Left ventricle myocardium inferior (tissue), 1 donor: Measurements from ENCODE around the gene AGAP1. TPM values are rescaled to one million over a fixed set of nuclear protein-coding genes. Genes with fewer than 3 reads are reported as not detected.

Source experiments
- DNase-seq: peaks from one replicate; pipeline ENCODE4 v3.0.0-alpha.2; 2020
- H3K27ac ChIP-seq: fragments of 200-600 bp; replicated peaks from 2 replicates; pipeline ENCODE4 v1.8.0; 2021
- H3K27me3 ChIP-seq: fragments of 200-600 bp; 2 replicates; pipeline ENCODE4 v1.8.0; 2021; ENCODE audit warnings: low read depth
- H3K36me3 ChIP-seq: fragments of 200-600 bp; 2 replicates; pipeline ENCODE4 v1.8.0; 2021
- H3K4me1 ChIP-seq: fragments of 200-600 bp; 2 replicates; pipeline ENCODE4 v1.8.0; 2021
- H3K4me3 ChIP-seq: fragments of 200-600 bp; 2 replicates; pipeline ENCODE4 v1.8.0; 2021; ENCODE audit warnings: mild to moderate bottlenecking, moderate library complexity
- H3K9me3 ChIP-seq: fragments of 200-600 bp; replicated peaks from 2 replicates; pipeline ENCODE4 v1.8.0; 2021
- intact Hi-C: fragments of 100-400 bp; cut with micrococcal nuclease; formaldehyde crosslinking; loops from one replicate; pipeline ENCODE4 v1.11.0; 2022
- total RNA-seq: library from RNA; stranded (reverse); fragmentation: NEBNext Ultra II Directional; extraction: Animal tissue kit (Norgen Biotek cat#: 25700); gene quantifications from one replicate; pipeline ENCODE4 v1.2.1, GENCODE V29; 2021
- TF ChIP-seq, protein P1 (sequence below): fragments of 200-600 bp; IDR thresholded peaks from 2 replicates; pipeline ENCODE4 v1.8.0; 2021; ENCODE audit warnings: antibody characterized with exemption, mild to moderate bottlenecking, borderline replicate concordance
- donor health status: DM: no; HTN: yes; CAD: no; lungs with severe emphysema.

The AGAP1 gene
- total RNA-seq, 1 donor from 2014 or later = 18.1 TPM

GRCh38 chr2:235723371-235723770, 229.5 kb downstream of the AGAP1 start:
- TF ChIP-seq, protein P1, sequence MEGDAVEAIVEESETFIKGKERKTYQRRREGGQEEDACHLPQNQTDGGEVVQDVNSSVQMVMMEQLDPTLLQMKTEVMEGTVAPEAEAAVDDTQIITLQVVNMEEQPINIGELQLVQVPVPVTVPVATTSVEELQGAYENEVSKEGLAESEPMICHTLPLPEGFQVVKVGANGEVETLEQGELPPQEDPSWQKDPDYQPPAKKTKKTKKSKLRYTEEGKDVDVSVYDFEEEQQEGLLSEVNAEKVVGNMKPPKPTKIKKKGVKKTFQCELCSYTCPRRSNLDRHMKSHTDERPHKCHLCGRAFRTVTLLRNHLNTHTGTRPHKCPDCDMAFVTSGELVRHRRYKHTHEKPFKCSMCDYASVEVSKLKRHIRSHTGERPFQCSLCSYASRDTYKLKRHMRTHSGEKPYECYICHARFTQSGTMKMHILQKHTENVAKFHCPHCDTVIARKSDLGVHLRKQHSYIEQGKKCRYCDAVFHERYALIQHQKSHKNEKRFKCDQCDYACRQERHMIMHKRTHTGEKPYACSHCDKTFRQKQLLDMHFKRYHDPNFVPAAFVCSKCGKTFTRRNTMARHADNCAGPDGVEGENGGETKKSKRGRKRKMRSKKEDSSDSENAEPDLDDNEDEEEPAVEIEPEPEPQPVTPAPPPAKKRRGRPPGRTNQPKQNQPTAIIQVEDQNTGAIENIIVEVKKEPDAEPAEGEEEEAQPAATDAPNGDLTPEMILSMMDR = no peak
- DNase-seq = no peak
- Histone ChIP-seq H3K27ac (peak overlapping the region; percentile 76), H3K4me1 (peaks cover 40% of the 10 kb centered on the region), H3K9me3 (no peaks in the 10 kb centered on the region), H3K27me3 (no peaks in the 10 kb centered on the region), H3K36me3 (peaks cover 8% of the 10 kb centered on the region), H3K4me3 (no peak overlapping the region)
- intact Hi-C loops = no loop called here

DNA sequence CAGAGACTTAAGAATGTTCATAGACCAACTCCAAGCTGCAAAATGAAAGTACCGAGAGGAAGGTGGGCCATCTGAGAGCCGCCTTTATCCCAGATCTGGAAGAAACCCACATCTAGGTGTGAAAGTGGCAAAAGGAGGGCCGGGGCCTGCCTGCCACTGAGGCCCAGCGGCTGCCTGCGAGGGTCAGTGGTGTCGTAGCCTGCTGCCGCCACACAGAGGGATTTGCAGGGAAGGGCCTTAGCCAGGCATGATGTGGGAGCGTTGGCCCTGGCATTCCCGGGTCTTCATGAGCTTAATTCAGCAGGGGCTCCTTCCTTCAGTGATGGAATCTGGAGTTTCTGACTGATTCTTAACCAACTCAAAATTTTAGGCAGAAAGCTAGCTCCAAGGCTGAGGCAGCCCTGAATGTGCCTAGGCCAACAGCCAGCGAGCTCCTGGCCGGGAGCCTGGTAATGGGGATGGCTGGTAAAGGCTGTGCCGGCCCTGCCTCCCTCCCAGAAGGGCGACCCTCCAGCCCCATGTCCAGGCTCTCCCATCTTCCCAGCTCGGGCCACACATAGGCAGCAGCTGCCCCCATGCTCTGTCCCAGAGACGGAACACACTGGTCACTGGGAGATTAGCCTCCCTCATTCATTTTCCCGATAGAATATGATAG, 230.1 kb downstream of the AGAP1 start:
- TF ChIP-seq, protein P1 = no peak
- H3K36me3 ChIP-seq = peaks cover 2% of the 10 kb centered on the region
- H3K27ac ChIP-seq = peak overlapping the region; percentile 76
- peak; percentile 46 for DNase-seq
- intact Hi-C loops = no loop called here
- no peaks in the 10 kb centered on the region for H3K9me3 ChIP-seq
- H3K27me3 ChIP-seq = no peaks in the 10 kb centered on the region
- H3K4me3 ChIP-seq = peak overlapping the region; percentile 36
- H3K4me1 ChIP-seq = peaks cover 45% of the 10 kb centered on the region

GRCh38 chr2:235725016-235725489, 231.2 kb downstream of the AGAP1 start:
- Histone ChIP-seq H3K9me3 (no peaks in the 10 kb centered on the region), H3K4me1 (peaks cover 50% of the 10 kb centered on the region), H3K27me3 (no peaks in the 10 kb centered on the region), H3K4me3 (peak overlapping the region; percentile 36), H3K27ac (peak overlapping the region; percentile 76), H3K36me3 (no peaks in the 10 kb centered on the region)
- peak; percentile 70 for DNase-seq
- intact Hi-C loops = no loop called here
- TF ChIP-seq, protein P1 = no peak

DNA sequence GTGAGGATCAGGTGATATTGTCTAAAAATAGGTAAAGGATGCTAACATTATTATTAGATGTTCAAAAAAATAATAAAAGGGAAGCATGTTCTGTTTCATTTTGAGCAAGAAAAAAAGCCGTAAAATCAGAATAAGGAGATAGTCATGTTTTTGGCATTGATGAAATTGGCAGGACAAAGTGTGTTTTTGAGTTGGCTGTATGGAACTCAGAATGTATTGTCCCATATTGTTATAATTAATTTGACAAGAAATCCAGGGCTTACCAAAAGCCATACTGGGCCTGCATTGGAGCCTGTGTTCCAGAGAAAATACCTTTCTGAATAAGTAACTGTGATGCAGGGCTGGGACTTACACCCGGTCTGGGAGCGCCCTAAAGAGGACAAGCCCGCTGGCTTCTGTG, 232.0 kb downstream of the AGAP1 start:
- TF ChIP-seq, protein P1 = no peak
- Histone ChIP-seq H3K27ac (peak overlapping the region; percentile 76), H3K36me3 (no peaks in the 10 kb centered on the region), H3K4me1 (peaks cover 50% of the 10 kb centered on the region), H3K4me3 (no peak overlapping the region), H3K9me3 (no peaks in the 10 kb centered on the region), H3K27me3 (no peaks in the 10 kb centered on the region)
- no peak for DNase-seq
- intact Hi-C loops = no loop called here

GRCh38 chr2:235726554-235726953, 232.7 kb downstream of the AGAP1 start:
- H3K9me3 ChIP-seq = no peaks in the 10 kb centered on the region
- H3K27me3 ChIP-seq = no peaks in the 10 kb centered on the region
- intact Hi-C loops = no loop called here
- no peaks in the 10 kb centered on the region for H3K36me3 ChIP-seq
- DNase-seq = no peak
- H3K27ac ChIP-seq = peak overlapping the region; percentile 43
- no peak overlapping the region for H3K4me3 ChIP-seq
- TF ChIP-seq, protein P1 = no peak
- H3K4me1 ChIP-seq = peaks cover 50% of the 10 kb centered on the region
